Activated CD4-positive, alpha-beta memory T cell treated with anti-CD3 and anti-CD28 coated beads for 36 hours (primary cell): ENCODE data around the gene ATP8B1. TPM values are rescaled to one million over a fixed set of nuclear protein-coding genes. Genes with fewer than 3 reads are reported as not detected.

ENCODE experiments used
- CTCF ChIA-PET: fragments of 350-600 bp; sonication (Branson Sonifier 250); formaldehyde crosslinking; loops from one replicate; lab custom pipeline; 2021; ENCODE audit warnings: antibody characterized with exemption, inconsistent platforms; lab: Charles Lee
- POLR2A ChIA-PET: fragments of 350-600 bp; sonication (Branson Sonifier 250); formaldehyde crosslinking; loops from one replicate; lab custom pipeline; 2021; ENCODE audit warnings: antibody characterized with exemption; lab: Charles Lee
- DNase-seq: peaks from one replicate; pipeline ENCODE4 v3.0.0-alpha.2; 2020
- H3K27ac Mint-ChIP-seq: one replicate; pipeline ENCODE4 v1.8.0; 2021; ENCODE audit warnings: mixed read lengths
- H3K27me3 Mint-ChIP-seq: one replicate; pipeline ENCODE4 v1.8.0; 2021; ENCODE audit warnings: mixed read lengths
- H3K36me3 Mint-ChIP-seq: one replicate; pipeline ENCODE4 v1.8.0; 2021; ENCODE audit warnings: mixed read lengths
- H3K4me1 Mint-ChIP-seq: one replicate; pipeline ENCODE4 v1.8.0; 2021; ENCODE audit warnings: low read depth, mixed read lengths
- H3K4me3 Mint-ChIP-seq: one replicate; pipeline ENCODE4 v1.8.0; 2021; ENCODE audit warnings: mild to moderate bottlenecking, mixed read lengths
- H3K9me3 Mint-ChIP-seq: one replicate; pipeline ENCODE4 v1.8.0; 2021; ENCODE audit warnings: mixed read lengths
- intact Hi-C: fragments of 100-400 bp; cut with micrococcal nuclease; formaldehyde crosslinking; loops from one replicate; pipeline ENCODE4 v1.15.1; 2023
- total RNA-seq, 2 experiments: library from RNA; stranded (reverse); gene quantifications; one replicate each; pipeline ENCODE4 v1.2.3, GENCODE V29; 2021

ATP8B1 gene
- total RNA-seq, 2 experiments from 2014 or later = not detected

- ChIA-PET POLR2A (no interaction called here), CTCF (interaction anchor here (0.8 to 1.2 kb wide), 2 partner anchors 247 to 546 kb away, joined by 3 to 4 read pairs; no protein-coding TSS in a partner anchor)
- H3K36me3 Mint-ChIP-seq = peaks cover 4% of the 10 kb centered on the region
- no peaks in the 10 kb centered on the region for H3K9me3 Mint-ChIP-seq
- H3K4me3 Mint-ChIP-seq = no peak overlapping the region
- H3K27ac Mint-ChIP-seq = no peak overlapping the region
- no peak for DNase-seq
- no peaks in the 10 kb centered on the region for H3K27me3 Mint-ChIP-seq
- peaks cover 11% of the 10 kb centered on the region for H3K4me1 Mint-ChIP-seq
- intact Hi-C loops = no loop called here
Observed at GRCh38 chr18:57635003-57635822, 167.9 kb downstream of the ATP8B1 start.

- no peak for DNase-seq
- Mint-ChIP-seq H3K27ac (no peak overlapping the region), H3K9me3 (no peaks in the 10 kb centered on the region), H3K4me3 (no peak overlapping the region), H3K36me3 (no peaks in the 10 kb centered on the region), H3K27me3 (no peaks in the 10 kb centered on the region), H3K4me1 (peaks cover 12% of the 10 kb centered on the region)
- intact Hi-C loops = loop anchor here (2.0 kb wide), 1 partner anchor 201 kb away; no protein-coding TSS in a partner anchor
- POLR2A ChIA-PET = interaction anchor here (2.4 kb wide), 1 partner anchor 10 kb away, joined by 19 read pairs; the partner anchor contains the start of gene NARS1
- CTCF ChIA-PET = interaction anchor here (0.8 to 1.8 kb wide), 2 partner anchors 10 to 40 kb away, joined by 3 to 6 read pairs; partner anchors contain the start of gene NARS1
Observed at GRCh38 chr18:57631697-57632096, 171.4 kb downstream of the ATP8B1 start.

- POLR2A ChIA-PET = interaction anchor here (0.6 to 2.4 kb wide), 3 partner anchors 9 to 887 kb away, joined by 3 to 19 read pairs (median 4); partner anchors contain the start of gene NARS1
- intact Hi-C loops = loop anchor here (1.0 to 2.0 kb wide), 3 partner anchors 10 to 202 kb away; partner anchors contain the start of genes FECH and NARS1
- Mint-ChIP-seq H3K27ac (peak overlapping the region; percentile 86), H3K27me3 (no peaks in the 10 kb centered on the region), H3K4me3 (peak overlapping the region; percentile 82), H3K4me1 (peaks cover 12% of the 10 kb centered on the region), H3K36me3 (no peaks in the 10 kb centered on the region), H3K9me3 (no peaks in the 10 kb centered on the region)
- CTCF ChIA-PET = interaction anchor here (0.6 to 1.8 kb wide), 6 partner anchors 9 to 491 kb away, joined by 3 to 6 read pairs (median 3); partner anchors contain the start of gene NARS1
- DNase-seq = no peak
Observed at GRCh38 chr18:57630754-57631595, 172.1 kb downstream of the ATP8B1 start.

- H3K27ac Mint-ChIP-seq = peak overlapping the region; percentile 86
- H3K27me3 Mint-ChIP-seq = no peaks in the 10 kb centered on the region
- intact Hi-C loops = loop anchor here (1.0 to 2.0 kb wide), 3 partner anchors 9 to 203 kb away; partner anchors contain the start of genes FECH and NARS1
- ChIA-PET CTCF (interaction anchor here (0.6 to 1.8 kb wide), 4 partner anchors 8 to 207 kb away, joined by 3 to 6 read pairs (median 4); partner anchors contain the start of gene NARS1), POLR2A (interaction anchor here (0.9 to 2.4 kb wide), 2 partner anchors 8 to 68 kb away, joined by 4 to 19 read pairs; partner anchors contain the start of gene NARS1)
- H3K9me3 Mint-ChIP-seq = no peaks in the 10 kb centered on the region
- peak overlapping the region; percentile 82 for H3K4me3 Mint-ChIP-seq
- DNase-seq = peak; percentile 96
- peaks cover 10% of the 10 kb centered on the region for H3K4me1 Mint-ChIP-seq
- no peaks in the 10 kb centered on the region for H3K36me3 Mint-ChIP-seq
Observed at GRCh38 chr18:57630002-57630753, 172.9 kb downstream of the ATP8B1 start.

GRCh38 chr18:57629422-57629821 lies 173.7 kb downstream of the ATP8B1 start:
- DNase-seq = no peak
- peaks cover 10% of the 10 kb centered on the region for H3K4me1 Mint-ChIP-seq
- POLR2A ChIA-PET = interaction anchor here (2.4 kb wide), 1 partner anchor 7 kb away, joined by 19 read pairs; the partner anchor contains the start of gene NARS1
- H3K9me3 Mint-ChIP-seq = no peaks in the 10 kb centered on the region
- H3K27ac Mint-ChIP-seq = no peak overlapping the region
- intact Hi-C loops = no loop called here
- no peaks in the 10 kb centered on the region for H3K36me3 Mint-ChIP-seq
- H3K27me3 Mint-ChIP-seq = no peaks in the 10 kb centered on the region
- CTCF ChIA-PET = interaction anchor here (1.8 kb wide), 1 partner anchor 67 kb away, joined by 6 read pairs; no protein-coding TSS in a partner anchor
- H3K4me3 Mint-ChIP-seq = peak overlapping the region; percentile 82

- ChIA-PET POLR2A (no interaction called here), CTCF (no interaction called here)
- no peak overlapping the region for H3K4me3 Mint-ChIP-seq
- H3K4me1 Mint-ChIP-seq = peaks cover 10% of the 10 kb centered on the region
- H3K27ac Mint-ChIP-seq = no peak overlapping the region
- H3K27me3 Mint-ChIP-seq = no peaks in the 10 kb centered on the region
- H3K36me3 Mint-ChIP-seq = no peaks in the 10 kb centered on the region
- H3K9me3 Mint-ChIP-seq = no peaks in the 10 kb centered on the region
- no peak for DNase-seq
- intact Hi-C loops = no loop called here
Observed at GRCh38 chr18:57627488-57627887, 175.6 kb downstream of the ATP8B1 start.

- ChIA-PET POLR2A (no interaction called here), CTCF (no interaction called here)
- H3K36me3 Mint-ChIP-seq = peaks cover 4% of the 10 kb centered on the region
- no peak overlapping the region for H3K4me3 Mint-ChIP-seq
- H3K27me3 Mint-ChIP-seq = no peaks in the 10 kb centered on the region
- intact Hi-C loops = loop anchor here (5.0 kb wide), 3 partner anchors 207 to 988 kb away; partner anchors contain the start of gene TXNL1
- no peak overlapping the region for H3K27ac Mint-ChIP-seq
- H3K9me3 Mint-ChIP-seq = no peaks in the 10 kb centered on the region
- H3K4me1 Mint-ChIP-seq = peaks cover 13% of the 10 kb centered on the region
- DNase-seq = no peak
Observed at GRCh38 chr18:57624988-57625387, 178.1 kb downstream of the ATP8B1 start.

- Mint-ChIP-seq H3K4me1 (peaks cover 26% of the 10 kb centered on the region), H3K9me3 (no peaks in the 10 kb centered on the region)
- POLR2A ChIA-PET = interaction anchor here (0.6 to 1.6 kb wide), 3 partner anchors 8 to 21 kb away, joined by 3 to 19 read pairs (median 4); no protein-coding TSS in a partner anchor
Observed at GRCh38 chr18:57621246-57621604, 181.9 kb downstream of the ATP8B1 start.

GRCh38 chr18:57619876-57620275 lies 183.2 kb downstream of the ATP8B1 start:
- H3K27ac Mint-ChIP-seq = peak overlapping the region; percentile 57
- intact Hi-C loops = loop anchor here (2.0 to 5.0 kb wide), 5 partner anchors 212 to 983 kb away; partner anchors contain the start of genes NEDD4L, TXNL1 and WDR7
- H3K4me3 Mint-ChIP-seq = peak overlapping the region; percentile 91
- no peaks in the 10 kb centered on the region for H3K27me3 Mint-ChIP-seq
- no peaks in the 10 kb centered on the region for H3K9me3 Mint-ChIP-seq
- H3K36me3 Mint-ChIP-seq = peaks cover 25% of the 10 kb centered on the region
- CTCF ChIA-PET = interaction anchor here (1.0 to 2.8 kb wide), 3 partner anchors 11 to 239 kb away, joined by 3 to 7 read pairs (median 3); no protein-coding TSS in a partner anchor
- DNase-seq = no peak
- POLR2A ChIA-PET = no interaction called here
- peaks cover 29% of the 10 kb centered on the region for H3K4me1 Mint-ChIP-seq

More at GRCh38 chr18:57621246-57621604, 181.9 kb downstream of the ATP8B1 start:
- H3K36me3 Mint-ChIP-seq = peaks cover 18% of the 10 kb centered on the region
- peak overlapping the region; percentile 91 for H3K4me3 Mint-ChIP-seq
- H3K27me3 Mint-ChIP-seq = no peaks in the 10 kb centered on the region
- CTCF ChIA-PET = interaction anchor here (0.8 to 2.8 kb wide), 4 partner anchors 10 to 500 kb away, joined by 4 to 7 read pairs (median 6); no protein-coding TSS in a partner anchor
- peak overlapping the region; percentile 95 for H3K27ac Mint-ChIP-seq
- intact Hi-C loops = loop anchor here (1.0 to 5.0 kb wide), 7 partner anchors 9 to 984 kb away; partner anchors contain the start of genes FECH, NEDD4L, TXNL1 and WDR7
- no peak for DNase-seq

GRCh38 chr18:57618910-57619309 lies 184.2 kb downstream of the ATP8B1 start:
- Mint-ChIP-seq H3K4me3 (no peak overlapping the region), H3K27ac (no peak overlapping the region), H3K27me3 (no peaks in the 10 kb centered on the region), H3K9me3 (no peaks in the 10 kb centered on the region), H3K4me1 (peaks cover 29% of the 10 kb centered on the region), H3K36me3 (peaks cover 25% of the 10 kb centered on the region)
- CTCF ChIA-PET = interaction anchor here (2.8 kb wide), 1 partner anchor 240 kb away, joined by 7 read pairs; no protein-coding TSS in a partner anchor
- no peak for DNase-seq
- intact Hi-C loops = no loop called here
- POLR2A ChIA-PET = no interaction called here
